ENCODE data around the gene KRT86.
"Not testable (repeated sequence)": the region's sequence is repeated elsewhere in the genome, so short reads cannot be mapped to it uniquely, and the experiment has no call there.

KRT86 gene

GRCh38 chr12:52280796-52281560 is 6.5 kb downstream of the KRT86 start:
- Histone ChIP-seq H3K4me1 (ENCODE audit: control insufficient read depth, insufficient read depth, low read length) (peaks cover 63% of the 10 kb centered on the region), H3K4me2 (ENCODE audit: low read length) (peak overlapping the region; percentile 68), H3K36me3 (ENCODE audit: insufficient read depth, low read length) (no peaks in the 10 kb centered on the region), H3K9me3 (replicated peaks; ENCODE audit: low read length) (no peaks in the 10 kb centered on the region), H3K4me3 (ENCODE audit: low read length) (peak overlapping the region; percentile 34), H3K27me3 (ENCODE audit: control insufficient read depth, insufficient read depth, low read length) (no peaks in the 10 kb centered on the region), H3K9ac (ENCODE audit: low read depth, low read length) (peak overlapping the region; percentile 87)

- H3K4me3 ChIP-seq (ENCODE audit: low read length), result no peak overlapping the region
- no peak overlapping the region for H3K4me2 ChIP-seq (ENCODE audit: low read length)
- no peaks in the 10 kb centered on the region for H3K9me3 ChIP-seq (replicated peaks; ENCODE audit: low read length)
- H3K36me3 ChIP-seq (ENCODE audit: insufficient read depth, low read length), result no peaks in the 10 kb centered on the region
- H3K4me1 ChIP-seq (ENCODE audit: control insufficient read depth, insufficient read depth, low read length), result peaks cover 53% of the 10 kb centered on the region
- peak overlapping the region; percentile 60 for H3K9ac ChIP-seq (ENCODE audit: low read depth, low read length)
- H3K27me3 ChIP-seq (ENCODE audit: control insufficient read depth, insufficient read depth, low read length), result no peaks in the 10 kb centered on the region
These were observed 10.2 kb downstream of the KRT86 start for GRCh38 chr12:52284562-52285171.

DNA sequence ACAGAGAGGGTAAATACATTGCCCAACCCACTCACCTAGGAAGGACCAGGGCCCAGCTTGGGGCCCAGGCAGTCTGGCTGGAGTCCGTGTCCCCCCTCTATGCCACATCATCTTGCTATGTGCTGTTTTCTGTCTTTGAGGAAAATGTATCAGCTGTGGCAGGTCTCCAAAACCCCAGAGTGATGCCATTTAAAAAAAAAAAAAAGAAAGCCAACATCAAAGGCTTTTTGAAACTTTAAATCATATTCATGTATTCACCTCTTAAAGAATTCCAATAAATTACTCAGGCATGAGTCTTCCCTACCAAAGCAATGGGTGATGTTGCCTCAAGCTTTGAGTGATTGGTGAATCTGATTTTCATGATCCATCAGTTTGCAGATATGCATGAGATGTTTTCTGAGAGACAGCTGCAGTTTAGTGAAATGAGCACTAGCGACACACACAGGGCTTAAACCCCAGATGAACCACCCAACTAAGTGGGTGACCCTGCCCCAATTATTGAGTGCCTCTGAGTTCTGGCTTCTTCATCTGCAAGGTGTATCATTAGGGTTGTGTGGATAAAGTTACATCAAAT is 10.8 kb downstream of the KRT86 start:
- peaks cover 48% of the 10 kb centered on the region for H3K4me1 ChIP-seq (ENCODE audit: control insufficient read depth, insufficient read depth, low read length)
- H3K4me3 ChIP-seq (ENCODE audit: low read length), result no peak overlapping the region

GRCh38 chr12:52285851-52286530 is 11.5 kb downstream of the KRT86 start:
- Histone ChIP-seq H3K36me3 (ENCODE audit: insufficient read depth, low read length) (no peaks in the 10 kb centered on the region), H3K4me1 (ENCODE audit: control insufficient read depth, insufficient read depth, low read length) (peaks cover 42% of the 10 kb centered on the region), H3K9ac (ENCODE audit: low read depth, low read length) (peak overlapping the region; percentile 63), H3K4me3 (ENCODE audit: low read length) (no peak overlapping the region), H3K9me3 (replicated peaks; ENCODE audit: low read length) (no peaks in the 10 kb centered on the region), H3K27me3 (ENCODE audit: control insufficient read depth, insufficient read depth, low read length) (no peaks in the 10 kb centered on the region), H3K4me2 (ENCODE audit: low read length) (peak overlapping the region; percentile 40)

More for the DNA sequence above, 10.8 kb downstream of the KRT86 start:
- H3K27me3 ChIP-seq (ENCODE audit: control insufficient read depth, insufficient read depth, low read length), result no peaks in the 10 kb centered on the region
- peak overlapping the region; percentile 63 for H3K9ac ChIP-seq (ENCODE audit: low read depth, low read length)
- no peaks in the 10 kb centered on the region for H3K9me3 ChIP-seq (replicated peaks; ENCODE audit: low read length)
- no peaks in the 10 kb centered on the region for H3K36me3 ChIP-seq (ENCODE audit: insufficient read depth, low read length)
- H3K4me2 ChIP-seq (ENCODE audit: low read length), result peak overlapping the region; percentile 40

GRCh38 chr12:52286857-52287785 is 12.7 kb downstream of the KRT86 start:
- H3K36me3 ChIP-seq (ENCODE audit: insufficient read depth, low read length); H3K4me3 ChIP-seq (ENCODE audit: low read length); H3K9me3 ChIP-seq (replicated peaks; ENCODE audit: low read length); H3K9ac ChIP-seq (ENCODE audit: low read depth, low read length); H3K4me2 ChIP-seq (ENCODE audit: low read length); H3K27me3 ChIP-seq (ENCODE audit: control insufficient read depth, insufficient read depth, low read length): not testable (repeated sequence)
- peaks cover 31% of the 10 kb centered on the region for H3K4me1 ChIP-seq (ENCODE audit: control insufficient read depth, insufficient read depth, low read length)

GRCh38 chr12:52287816-52288805 is 13.7 kb downstream of the KRT86 start:
- H3K9me3 ChIP-seq (replicated peaks; ENCODE audit: low read length); H3K36me3 ChIP-seq (ENCODE audit: insufficient read depth, low read length); H3K4me3 ChIP-seq (ENCODE audit: low read length); H3K4me2 ChIP-seq (ENCODE audit: low read length); H3K27me3 ChIP-seq (ENCODE audit: control insufficient read depth, insufficient read depth, low read length); H3K9ac ChIP-seq (ENCODE audit: low read depth, low read length): not testable (repeated sequence)
- H3K4me1 ChIP-seq (ENCODE audit: control insufficient read depth, insufficient read depth, low read length), result peaks cover 31% of the 10 kb centered on the region

DNA sequence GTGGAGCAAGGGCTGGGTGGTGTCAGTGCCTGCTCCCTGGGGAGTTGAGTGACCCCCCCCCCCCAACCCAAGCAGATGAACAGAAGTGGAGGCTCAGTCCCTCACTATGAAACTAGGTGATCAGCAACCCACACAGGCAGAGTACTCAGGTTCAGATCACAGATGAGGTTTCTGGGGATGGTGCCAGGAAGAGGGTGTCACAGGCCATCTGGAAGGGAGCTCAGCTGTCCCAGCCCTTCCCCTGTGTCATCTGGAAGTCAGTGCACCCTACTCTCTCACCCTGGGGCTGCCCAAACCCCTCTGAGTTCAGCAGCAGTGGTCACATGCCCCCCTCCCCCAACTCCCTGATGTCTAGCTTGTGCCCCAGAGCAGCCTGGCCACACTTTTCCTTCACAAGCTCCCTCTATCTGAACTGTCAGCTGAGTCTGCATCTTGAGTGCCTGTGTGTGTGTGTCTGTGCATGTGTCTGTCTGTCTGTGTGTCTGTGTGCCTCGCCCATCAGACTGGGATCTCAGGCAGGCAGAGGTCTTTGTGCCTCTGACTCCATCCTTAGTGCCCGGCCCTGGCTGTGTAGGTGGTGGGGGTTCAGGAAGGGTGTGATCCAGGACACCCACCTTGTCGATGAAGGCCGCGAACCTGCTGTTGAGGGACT is 16.2 kb downstream of the KRT86 start:
- not testable (repeated sequence) for H3K4me3 ChIP-seq (ENCODE audit: low read length); H3K9ac ChIP-seq (ENCODE audit: low read depth, low read length); H3K9me3 ChIP-seq (replicated peaks; ENCODE audit: low read length); H3K27me3 ChIP-seq (ENCODE audit: control insufficient read depth, insufficient read depth, low read length); H3K36me3 ChIP-seq (ENCODE audit: insufficient read depth, low read length); H3K4me2 ChIP-seq (ENCODE audit: low read length)
- H3K4me1 ChIP-seq (ENCODE audit: control insufficient read depth, insufficient read depth, low read length), result peaks cover 18% of the 10 kb centered on the region

GRCh38 chr12:52291267-52291935 is 17.0 kb downstream of the KRT86 start, which contains the start of gene KRT81:
KRT81 (minus strand) TSS chr12:52291534; CDS start chr12:52291465, 69 bp downstream.
- no peaks in the 10 kb centered on the region for H3K9me3 ChIP-seq (replicated peaks; ENCODE audit: low read length)
- no peaks in the 10 kb centered on the region for H3K36me3 ChIP-seq (ENCODE audit: insufficient read depth, low read length)
- no peaks in the 10 kb centered on the region for H3K27me3 ChIP-seq (ENCODE audit: control insufficient read depth, insufficient read depth, low read length)
- no peak within 1 kb of the TSS for H3K4me2 ChIP-seq (ENCODE audit: low read length)
- H3K4me1 ChIP-seq (ENCODE audit: control insufficient read depth, insufficient read depth, low read length), result peaks cover 10% of the 10 kb centered on the region
- no peak within 1 kb of the TSS for H3K9ac ChIP-seq (ENCODE audit: low read depth, low read length)
- H3K4me3 ChIP-seq (ENCODE audit: low read length), result no peak within 1 kb of the TSS

- H3K9me3 ChIP-seq (replicated peaks; ENCODE audit: low read length), result no peaks in the 10 kb centered on the region
- H3K4me3 ChIP-seq (ENCODE audit: low read length), result no peak overlapping the region
- H3K36me3 ChIP-seq (ENCODE audit: insufficient read depth, low read length), result no peaks in the 10 kb centered on the region
- peaks cover 16% of the 10 kb centered on the region for H3K27me3 ChIP-seq (ENCODE audit: control insufficient read depth, insufficient read depth, low read length)
- H3K4me1 ChIP-seq (ENCODE audit: control insufficient read depth, insufficient read depth, low read length), result no peaks in the 10 kb centered on the region
- no peak overlapping the region for H3K9ac ChIP-seq (ENCODE audit: low read depth, low read length)
- H3K4me2 ChIP-seq (ENCODE audit: low read length), result no peak overlapping the region
These were observed 19.5 kb downstream of the KRT86 start for GRCh38 chr12:52293926-52294325.

Measured in skeletal muscle satellite cell (primary cell).